H9 (cell line): Measurements from ENCODE around the gene SH3TC1. TPM values are rescaled to one million over a fixed set of nuclear protein-coding genes. Genes with fewer than 3 reads are reported as not detected.

Experiments
- DNase-seq: peaks from one replicate; pipeline ENCODE4 v3.0.0-alpha.2; 2017
- H2AFZ ChIP-seq: one replicate; pipeline ENCODE4 v1.6.1; 2013; ENCODE audit warnings: mild to moderate bottlenecking, low read length, control low read depth, moderate library complexity
- H2AK5ac ChIP-seq: 2 replicates; pipeline ENCODE4 v1.6.1; 2013; ENCODE audit warnings: low read length, control low read depth, mixed read lengths; ENCODE audit not compliant: insufficient read length
- H2BK120ac ChIP-seq: one replicate; pipeline ENCODE4 v1.6.1; 2013; ENCODE audit warnings: low read depth, mild to moderate bottlenecking, low read length, control low read depth, inconsistent platforms; ENCODE audit not compliant: poor library complexity, severe bottlenecking
- H2BK12ac ChIP-seq: 2 replicates; pipeline ENCODE4 v1.6.1; 2013; ENCODE audit warnings: low read length, control low read depth, mixed read lengths, low read depth; ENCODE audit not compliant: insufficient read length
- H2BK15ac ChIP-seq: 2 replicates; pipeline ENCODE4 v1.6.1; 2013; ENCODE audit warnings: low read depth, low read length, control low read depth
- H2BK20ac ChIP-seq: one replicate; pipeline ENCODE4 v1.6.1; 2013; ENCODE audit warnings: low read depth, mild to moderate bottlenecking, low read length, control low read depth, inconsistent platforms; ENCODE audit not compliant: poor library complexity, severe bottlenecking
- H2BK5ac ChIP-seq: 2 replicates; pipeline ENCODE4 v1.6.1; 2013; ENCODE audit warnings: low read length, control low read depth, mixed read lengths; ENCODE audit not compliant: insufficient read length
- H3K14ac ChIP-seq: 2 replicates; pipeline ENCODE4 v1.6.1; 2013; ENCODE audit warnings: low read length, control low read depth; ENCODE audit not compliant: insufficient read depth
- H3K18ac ChIP-seq: 2 replicates; pipeline ENCODE4 v1.6.1; 2013; ENCODE audit warnings: low read depth, mild to moderate bottlenecking, mixed read lengths, low read length, control low read depth; ENCODE audit not compliant: insufficient read length
- H3K23ac ChIP-seq: 2 replicates; pipeline ENCODE4 v1.6.1; 2013; ENCODE audit warnings: low read length, control low read depth, mixed read lengths, low read depth; ENCODE audit not compliant: insufficient read length
- H3K23me2 ChIP-seq: 2 replicates; pipeline ENCODE4 v1.6.1; 2013; ENCODE audit warnings: low read depth, mild to moderate bottlenecking, mixed read lengths, low read length, control low read depth; ENCODE audit not compliant: insufficient read length, poor library complexity, severe bottlenecking
- H3K27ac ChIP-seq: 2 replicates; pipeline ENCODE4 v1.5.1; 2013; ENCODE audit warnings: low read length, control low read depth, mixed read lengths, low read depth; ENCODE audit not compliant: insufficient read length
- H3K27me3 ChIP-seq: 2 replicates; pipeline ENCODE4 v1.6.1; 2013; ENCODE audit warnings: low read length, control low read depth, inconsistent platforms; ENCODE audit not compliant: insufficient read depth
- H3K4ac ChIP-seq: 2 replicates; pipeline ENCODE4 v1.6.1; 2013; ENCODE audit warnings: low read depth, mild to moderate bottlenecking, control low read depth, inconsistent platforms, low read length, moderate library complexity
- H3K4me1 ChIP-seq: 2 replicates; pipeline ENCODE4 v1.6.1; 2013; ENCODE audit warnings: low read length, control low read depth, inconsistent platforms; ENCODE audit not compliant: insufficient read depth
- H3K4me2 ChIP-seq: 2 replicates; pipeline ENCODE4 v1.6.1; 2013; ENCODE audit warnings: low read length, control low read depth, mixed read lengths; ENCODE audit not compliant: insufficient read length, insufficient read depth
- H3K56ac ChIP-seq: 2 replicates; pipeline ENCODE4 v1.6.1; 2013; ENCODE audit warnings: low read depth, mild to moderate bottlenecking, mixed read lengths, low read length, control low read depth; ENCODE audit not compliant: insufficient read length
- H3K79me1 ChIP-seq: 2 replicates; pipeline ENCODE4 v1.6.1; 2013; ENCODE audit warnings: low read depth, mild to moderate bottlenecking, moderate library complexity, low read length, control low read depth, inconsistent platforms; ENCODE audit not compliant: insufficient read depth, poor library complexity, severe bottlenecking
- H3K79me2 ChIP-seq: 2 replicates; pipeline ENCODE4 v1.6.1; 2013; ENCODE audit warnings: low read length, control low read depth, inconsistent platforms; ENCODE audit not compliant: insufficient read depth
- H3K9ac ChIP-seq: 2 replicates; pipeline ENCODE4 v1.6.1; 2013; ENCODE audit warnings: low read length, control low read depth, mixed read lengths; ENCODE audit not compliant: insufficient read length; ENCODE audit errors: extremely low read depth
- H3K9me3 ChIP-seq: one replicate; pipeline ENCODE4 v1.6.1; 2013; ENCODE audit warnings: low read depth, low read length, inconsistent platforms; ENCODE audit not compliant: control insufficient read depth
- H3T11ph ChIP-seq: one replicate; pipeline ENCODE4 v1.6.1; 2013; ENCODE audit warnings: mild to moderate bottlenecking, low read length, control low read depth, inconsistent platforms
- H4K20me1 ChIP-seq: one replicate; pipeline ENCODE4 v1.6.1; 2013; ENCODE audit not compliant: control insufficient read depth, insufficient read length, insufficient read depth
- H4K5ac ChIP-seq: 2 replicates; pipeline ENCODE4 v1.6.1; 2013; ENCODE audit warnings: low read depth, mild to moderate bottlenecking, mixed read lengths, low read length, control low read depth; ENCODE audit not compliant: insufficient read length
- H4K8ac ChIP-seq: replicated peaks from 2 replicates; pipeline ENCODE4 v1.6.1; 2013; ENCODE audit warnings: low read length, control low read depth, mixed read lengths, low read depth; ENCODE audit not compliant: insufficient read length
- H4K91ac ChIP-seq: 2 replicates; pipeline ENCODE4 v1.6.1; 2013; ENCODE audit warnings: low read depth, mild to moderate bottlenecking, moderate library complexity, mixed read lengths, low read length, control low read depth; ENCODE audit not compliant: insufficient read length
- H3K27ac Mint-ChIP-seq, 3 experiments: 2 replicates in 2 of 3; 3 replicates in 1 of 3; pipeline ENCODE4 v1.8.0; 2020 to 2021; ENCODE audit warnings: mixed read lengths in 3 of 3, mild to moderate bottlenecking in 1 of 3, moderate library complexity in 1 of 3
- H3K27me3 Mint-ChIP-seq: 2 replicates; pipeline ENCODE4 v1.8.0; 2021; ENCODE audit warnings: low read depth, mild to moderate bottlenecking, moderate library complexity, mixed read lengths
- H3K36me3 Mint-ChIP-seq, 3 experiments: 2 replicates in 2 of 3; 3 replicates in 1 of 3; pipeline ENCODE4 v1.8.0; 2020 to 2021; ENCODE audit warnings: low read depth in 3 of 3, mixed read lengths in 3 of 3; ENCODE audit not compliant: insufficient read depth in 1 of 3
- H3K4me1 Mint-ChIP-seq, 2 experiments: 2 replicates each; pipeline ENCODE4 v1.8.0; 2020; ENCODE audit warnings: mixed read lengths in 2 of 2
- H3K4me3 Mint-ChIP-seq, 2 experiments: 2 replicates in 1 of 2; 3 replicates in 1 of 2; pipeline ENCODE4 v1.8.0; 2020 to 2021; ENCODE audit warnings: mild to moderate bottlenecking in 2 of 2, mixed read lengths in 2 of 2, moderate library complexity in 1 of 2
- H3K9me3 Mint-ChIP-seq, 2 experiments: 2 replicates in 1 of 2; 3 replicates in 1 of 2; pipeline ENCODE4 v1.8.0; 2020; ENCODE audit warnings: mild to moderate bottlenecking in 2 of 2, mixed read lengths in 2 of 2, moderate library complexity in 1 of 2
- WGBS: extraction: QIAGEN DNeasy Blood & Tissue Kit; methylation state at CpG from one replicate; pipeline ENCODE4 v1.1.7; 2013; ENCODE audit warnings: missing lambda C conversion rate, low lambda C conversion rate, mixed read lengths; ENCODE audit not compliant: insufficient read length; ENCODE audit errors: extremely low coverage; 5-methylcytosine and 5-hydroxymethylcytosine counted together
- total RNA-seq: library from RNA; stranded (reverse); gene quantifications from 2 replicates; pipeline ENCODE4 v1.2.1, GENCODE V29; 2021
- TF ChIP-seq, protein P1 (sequence below): fragments of 200-600 bp; sonication (generic); conservative IDR thresholded peaks from 3 replicates; pipeline ENCODE4 v1.8.0; 2021; ENCODE audit warnings: antibody characterized with exemption, mild to moderate bottlenecking

SH3TC1 gene
- total RNA-seq, 1 experiment from 2014 or later, result 0.74 TPM

DNA sequence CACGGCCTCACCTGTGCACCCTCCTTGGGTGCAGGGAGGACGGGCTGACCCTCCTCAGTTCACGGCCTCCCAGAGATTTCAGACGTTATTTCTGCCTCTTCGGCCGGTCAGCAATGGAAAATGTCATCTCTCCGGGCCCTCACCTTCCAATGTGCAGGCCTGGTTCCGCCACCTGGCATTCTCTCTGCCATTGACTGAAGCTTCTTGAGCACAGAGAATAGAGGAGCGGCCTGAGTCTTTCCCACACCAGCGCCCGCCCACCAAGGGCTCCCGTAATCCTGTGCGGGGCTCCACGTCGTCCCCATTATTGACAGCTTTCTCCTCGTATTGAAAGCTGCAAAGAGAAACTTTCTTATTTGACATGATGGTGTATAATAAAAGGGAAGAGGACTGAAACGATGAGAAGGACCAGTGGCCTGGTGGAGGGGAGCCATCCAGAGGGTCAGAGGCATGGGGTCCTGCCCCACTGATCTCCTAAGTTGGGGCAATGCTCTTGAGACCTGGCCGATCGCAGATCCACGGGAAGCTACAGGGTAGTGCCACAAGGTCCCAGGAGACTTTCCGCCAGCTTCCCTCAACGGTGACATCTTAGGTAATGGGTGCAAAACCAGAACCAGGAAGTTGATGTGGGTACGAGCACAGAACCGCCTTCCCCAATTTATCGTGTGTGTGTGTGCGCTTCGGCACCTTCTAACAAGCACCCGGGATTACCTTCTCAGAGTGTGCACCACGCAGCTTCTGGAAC lies 91.0 kb downstream of the SH3TC1 start:
- H2BK12ac ChIP-seq, result no peak overlapping the region
- H3K9me3 ChIP-seq, result no peaks in the 10 kb centered on the region
- no peak overlapping the region for H3K56ac ChIP-seq
- no peak overlapping the region for H4K8ac ChIP-seq
- no peaks in the 10 kb centered on the region for H3K27me3 ChIP-seq
- no peak overlapping the region for H2BK20ac ChIP-seq
- no peak for DNase-seq
- no peak overlapping the region for H3K9ac ChIP-seq
- Mint-ChIP-seq H3K9me3 (peaks cover 5 to 6% of the 10 kb centered on the region in 2 experiments; a peak in 3 of 5 replicates), H3K27ac (peak overlapping the region in 1 of 3 experiments; percentile 80; a peak in 1 of 7 replicates), H3K4me1 (no peaks in the 10 kb centered on the region), H3K36me3 (peaks cover 2 to 7% (median 4%) of the 10 kb centered on the region in 3 experiments; a peak in 5 of 7 replicates), H3K27me3 (no peaks in the 10 kb centered on the region; the same call in 1 of the 2 replicates), H3K4me3 (no peak overlapping the region)
- no peak overlapping the region for H3K27ac ChIP-seq
- no peak overlapping the region for H4K91ac ChIP-seq
- no peak overlapping the region for H3K4me2 ChIP-seq
- H3K4ac ChIP-seq, result no peak overlapping the region
- H4K5ac ChIP-seq, result no peak overlapping the region
- no peaks in the 10 kb centered on the region for H3K4me1 ChIP-seq
- no peak overlapping the region for H2BK15ac ChIP-seq
- H2AK5ac ChIP-seq, result no peak overlapping the region
- H3K79me1 ChIP-seq, result no peaks in the 10 kb centered on the region
- no peaks in the 10 kb centered on the region for H3K79me2 ChIP-seq
- H2BK120ac ChIP-seq, result no peak overlapping the region
- H4K20me1 ChIP-seq, result peaks cover 2% of the 10 kb centered on the region
- H3K23me2 ChIP-seq, result no peaks in the 10 kb centered on the region
- no peak overlapping the region for H3K23ac ChIP-seq
- TF ChIP-seq, protein P1, sequence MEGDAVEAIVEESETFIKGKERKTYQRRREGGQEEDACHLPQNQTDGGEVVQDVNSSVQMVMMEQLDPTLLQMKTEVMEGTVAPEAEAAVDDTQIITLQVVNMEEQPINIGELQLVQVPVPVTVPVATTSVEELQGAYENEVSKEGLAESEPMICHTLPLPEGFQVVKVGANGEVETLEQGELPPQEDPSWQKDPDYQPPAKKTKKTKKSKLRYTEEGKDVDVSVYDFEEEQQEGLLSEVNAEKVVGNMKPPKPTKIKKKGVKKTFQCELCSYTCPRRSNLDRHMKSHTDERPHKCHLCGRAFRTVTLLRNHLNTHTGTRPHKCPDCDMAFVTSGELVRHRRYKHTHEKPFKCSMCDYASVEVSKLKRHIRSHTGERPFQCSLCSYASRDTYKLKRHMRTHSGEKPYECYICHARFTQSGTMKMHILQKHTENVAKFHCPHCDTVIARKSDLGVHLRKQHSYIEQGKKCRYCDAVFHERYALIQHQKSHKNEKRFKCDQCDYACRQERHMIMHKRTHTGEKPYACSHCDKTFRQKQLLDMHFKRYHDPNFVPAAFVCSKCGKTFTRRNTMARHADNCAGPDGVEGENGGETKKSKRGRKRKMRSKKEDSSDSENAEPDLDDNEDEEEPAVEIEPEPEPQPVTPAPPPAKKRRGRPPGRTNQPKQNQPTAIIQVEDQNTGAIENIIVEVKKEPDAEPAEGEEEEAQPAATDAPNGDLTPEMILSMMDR, result no peak
- H3K14ac ChIP-seq, result no peak overlapping the region
- no peak overlapping the region for H3T11ph ChIP-seq
- WGBS, result no CpG with 5 or more reads among the region's 29 CpGs
- no peak overlapping the region for H3K18ac ChIP-seq
- no peak overlapping the region for H2AFZ ChIP-seq
- H2BK5ac ChIP-seq, result no peak overlapping the region
